NCI-H524 treated with DMSO at 0.1 percent for 48 hours (cell line): ENCODE data around the gene RUFY4.
"Not testable (repeated sequence)": the region's sequence is repeated elsewhere in the genome, so short reads cannot be mapped to it uniquely, and the experiment has no call there.

Source experiments
- DNase-seq: peaks from one replicate; lab custom pipeline; 2025; lab: John Stamatoyannopoulos, UW

RUFY4 gene

DNA sequence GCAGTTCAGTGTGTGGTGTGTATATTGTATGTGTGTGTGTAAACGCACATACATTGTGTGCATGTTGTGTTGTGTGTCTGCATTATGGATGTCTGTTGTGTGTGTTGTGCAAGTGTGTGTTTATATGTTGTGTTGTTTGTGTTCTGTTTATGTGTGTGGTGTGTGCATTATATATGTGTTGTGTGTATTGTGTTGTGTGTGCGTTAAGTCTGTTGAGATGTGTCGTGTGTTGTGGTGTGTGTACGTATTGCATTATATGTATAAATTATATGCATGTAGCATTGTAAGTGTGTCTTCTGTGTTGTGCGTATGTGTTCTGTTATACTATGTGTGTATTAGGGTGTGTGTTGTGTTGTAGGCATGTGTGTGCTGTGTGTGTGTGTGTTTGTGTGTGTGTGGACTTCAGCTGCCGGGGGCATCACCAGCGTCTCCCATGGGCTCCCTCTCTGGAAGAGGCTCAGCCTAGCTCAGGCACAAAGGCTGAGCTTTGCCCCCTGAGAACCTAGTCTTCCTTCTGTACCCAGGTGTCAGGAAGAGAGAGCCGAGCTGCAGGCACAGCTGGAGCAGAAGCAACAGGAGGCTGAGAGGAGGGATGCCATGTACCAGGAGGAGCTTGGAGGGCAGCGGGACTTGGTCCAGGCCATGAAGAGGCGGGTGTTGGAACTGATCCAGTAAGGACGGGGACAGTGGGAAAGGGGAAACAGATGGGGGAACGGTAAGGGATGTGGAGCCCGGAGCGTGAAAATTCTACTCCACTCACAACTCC is 13.7 kb downstream of the RUFY4 start:
- DNase-seq: no peak

DNA sequence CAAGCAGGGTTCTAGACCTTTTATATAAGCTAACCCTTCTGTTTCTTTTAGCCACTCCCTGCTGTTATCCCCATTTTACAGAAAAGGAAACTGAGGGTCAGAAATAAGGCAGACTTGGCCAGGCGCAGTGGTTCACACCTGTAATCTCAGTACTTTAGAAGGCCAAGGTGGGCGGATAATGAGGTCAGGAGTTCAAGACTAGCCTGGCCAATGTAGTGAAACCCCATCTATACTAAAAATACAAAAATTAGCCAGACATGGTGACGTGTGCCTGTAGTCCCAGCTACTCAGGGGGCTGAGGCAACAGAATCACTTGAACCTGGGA is 14.3 kb downstream of the RUFY4 start:
- no peak for DNase-seq

DNA sequence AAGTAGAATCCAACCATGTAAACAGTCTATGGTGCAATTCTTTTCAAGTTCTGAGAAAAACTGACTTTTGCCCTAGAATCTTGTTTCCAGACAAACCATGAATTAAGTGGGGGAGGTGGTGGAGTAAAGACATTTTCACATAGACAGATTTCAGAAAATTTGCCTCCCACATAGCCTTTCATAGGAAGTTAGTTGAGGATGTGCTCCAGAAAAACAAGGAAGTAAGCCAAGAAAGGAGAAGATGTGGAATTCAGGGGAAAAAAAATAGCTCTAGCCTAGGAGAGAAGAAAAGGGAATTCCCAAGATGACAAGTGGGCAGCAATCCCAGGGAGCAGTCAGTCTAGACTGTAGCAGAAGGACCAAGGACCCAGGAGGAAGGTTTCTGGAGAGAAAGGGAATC is 17.4 kb downstream of the RUFY4 start:
- no peak for DNase-seq

DNA sequence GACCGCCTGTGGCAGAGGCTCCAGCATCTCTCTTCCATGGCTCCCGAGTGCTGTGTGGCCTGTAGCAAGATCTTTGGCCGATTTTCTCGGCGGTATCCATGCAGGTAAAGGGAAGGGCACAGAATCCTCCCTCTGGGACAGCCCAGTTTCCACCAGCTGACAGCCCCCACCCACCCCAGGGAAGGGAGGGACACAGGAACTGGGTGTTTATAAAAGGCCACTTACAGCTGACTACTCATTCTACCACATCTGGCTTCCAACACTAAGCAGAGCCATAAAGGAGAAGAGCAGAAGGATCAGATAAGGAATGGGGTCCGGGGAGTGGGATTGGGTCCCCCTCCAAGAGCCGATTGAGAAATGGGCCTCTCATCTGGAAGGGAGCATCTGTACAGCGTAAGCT is 20.2 kb downstream of the RUFY4 start:
- no peak for DNase-seq

DNA sequence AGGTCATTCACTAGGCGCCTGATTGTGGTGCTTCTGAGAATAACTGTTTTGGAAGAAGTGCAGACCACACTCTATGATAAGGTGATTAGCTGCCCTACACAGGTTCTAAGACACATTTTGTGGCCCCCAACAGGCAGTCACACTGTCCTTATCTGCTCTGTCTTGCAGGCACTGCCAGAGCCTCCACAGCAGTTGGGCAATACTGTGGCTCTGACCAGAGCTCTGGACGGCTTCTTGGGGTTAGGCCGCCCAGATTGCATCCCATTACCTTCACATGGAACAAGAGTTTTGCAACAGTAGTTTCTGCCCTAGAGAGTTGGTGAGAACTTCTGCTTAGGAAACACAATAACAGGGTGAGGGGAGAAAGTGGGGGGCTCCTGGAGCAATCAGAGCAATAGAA is 22.7 kb downstream of the RUFY4 start:
- DNase-seq: no peak

DNA sequence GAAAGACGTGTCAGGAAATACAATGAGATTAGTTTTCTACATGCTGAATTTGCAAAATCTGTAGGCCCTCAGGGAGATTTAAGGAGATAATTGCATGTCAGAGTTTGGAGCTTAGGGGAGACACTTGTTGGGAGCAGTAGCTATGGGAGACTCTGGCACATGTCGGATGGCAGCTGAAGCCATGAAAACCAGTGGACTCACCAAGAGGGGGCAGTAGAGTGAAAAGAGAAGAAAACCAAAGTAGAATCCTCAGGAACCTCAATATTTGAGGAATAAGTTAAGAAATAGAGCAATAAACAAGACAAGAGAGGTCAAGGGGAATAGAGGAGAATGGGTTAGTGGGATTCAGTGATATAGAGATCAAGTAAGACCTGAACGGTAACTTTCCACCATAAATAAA is 24.8 kb downstream of the RUFY4 start:
- no peak for DNase-seq

DNA sequence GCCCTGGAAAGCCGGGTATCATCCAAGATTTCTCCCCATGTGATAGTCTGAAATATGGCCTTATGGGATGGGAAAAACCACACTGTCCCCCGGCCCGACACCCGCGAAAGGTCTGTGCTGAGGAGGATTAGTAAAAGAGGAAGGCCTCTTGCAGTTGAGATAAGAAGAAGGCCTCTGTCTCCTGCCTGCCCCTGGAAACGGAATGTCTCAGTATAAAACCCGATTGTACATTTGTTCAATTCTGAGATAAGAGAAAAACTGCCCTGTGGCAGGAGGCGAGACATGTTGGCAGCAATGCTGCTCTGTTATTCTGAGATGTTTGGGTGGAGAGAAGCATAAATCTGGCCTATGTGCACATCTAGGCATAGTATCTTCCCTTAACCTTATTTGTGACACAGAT is 26.8 kb downstream of the RUFY4 start:
- no peak for DNase-seq

DNA sequence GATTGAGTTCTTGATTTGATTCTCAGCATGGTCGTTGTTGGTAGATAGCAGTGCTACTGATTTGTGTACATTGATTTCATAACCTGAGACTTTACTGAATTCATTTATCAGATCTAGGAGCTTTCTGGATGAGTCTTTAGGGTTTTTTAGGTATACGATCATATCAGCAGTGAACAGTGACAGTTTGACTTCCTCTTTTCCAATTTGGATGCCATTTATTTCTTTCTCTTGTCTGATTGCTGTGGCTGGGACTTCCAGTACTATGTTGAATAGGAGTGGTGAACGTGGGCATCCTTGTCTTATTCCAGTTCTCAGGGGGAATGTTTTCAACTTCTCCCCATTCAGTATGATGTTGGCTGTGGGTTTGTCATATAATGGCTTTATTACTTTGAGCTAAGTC is 28.9 kb downstream of the RUFY4 start:
- no peak for DNase-seq

DNA sequence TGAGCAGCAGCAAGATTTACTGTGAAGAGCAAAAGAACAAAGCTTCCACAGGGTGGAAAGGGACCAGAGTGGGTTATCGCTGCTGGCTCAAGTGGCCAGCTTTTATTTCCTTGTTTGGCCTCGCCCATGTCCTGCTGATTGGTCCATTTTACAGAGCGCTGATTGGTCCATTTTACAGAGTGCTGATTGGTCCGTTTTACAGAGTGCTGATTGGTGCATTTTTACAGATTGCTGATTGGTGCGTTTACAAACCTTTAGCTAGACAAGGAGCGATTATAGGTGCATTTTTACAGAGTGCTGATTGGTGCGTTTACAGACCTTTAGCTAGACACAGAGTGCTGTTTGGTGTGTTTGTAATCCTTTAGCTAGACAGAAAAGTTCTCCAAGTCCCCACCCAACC is 39.8 kb downstream of the RUFY4 start:
- DNase-seq: not testable (repeated sequence)

DNA sequence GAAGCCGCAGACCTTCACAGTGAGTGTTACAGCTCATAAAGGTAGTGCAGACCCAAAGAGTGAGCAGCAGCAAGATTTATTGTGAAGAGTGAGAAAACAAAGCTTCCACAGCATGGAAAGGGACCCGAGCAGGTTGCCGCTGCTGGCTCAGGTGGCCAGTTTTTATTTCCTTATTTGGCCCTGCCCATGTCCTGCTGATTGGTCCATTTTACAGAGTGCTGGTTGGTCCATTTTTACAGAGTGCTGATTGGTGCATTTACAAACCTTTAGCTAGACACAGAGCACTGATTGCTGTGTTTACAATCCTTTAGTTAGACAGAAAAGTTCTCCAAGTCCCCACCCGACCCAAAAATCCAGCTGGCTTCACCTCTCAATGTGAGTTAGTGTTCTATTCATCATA is 52.7 kb downstream of the RUFY4 start:
- not testable (repeated sequence) for DNase-seq

DNA sequence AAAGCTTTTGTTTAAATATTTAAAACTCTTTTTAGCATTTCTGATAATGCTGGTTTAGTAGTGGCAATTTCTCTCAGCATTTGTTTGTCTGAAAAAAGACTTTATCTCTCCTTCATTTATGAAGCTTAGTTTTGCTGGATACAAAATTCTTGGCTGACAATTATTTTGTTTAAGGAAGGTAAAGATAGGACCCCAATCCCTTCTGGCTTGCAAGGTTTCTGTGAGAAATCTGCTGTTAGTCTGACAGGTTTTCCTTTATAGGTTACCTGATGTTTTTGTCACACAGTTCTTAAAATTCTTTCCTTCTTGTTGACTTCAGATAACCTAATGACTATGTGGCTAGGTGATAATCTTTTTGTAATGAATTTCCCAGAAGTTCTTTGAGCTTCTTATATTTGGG is 53.2 kb downstream of the RUFY4 start:
- not testable (repeated sequence) for DNase-seq

DNA sequence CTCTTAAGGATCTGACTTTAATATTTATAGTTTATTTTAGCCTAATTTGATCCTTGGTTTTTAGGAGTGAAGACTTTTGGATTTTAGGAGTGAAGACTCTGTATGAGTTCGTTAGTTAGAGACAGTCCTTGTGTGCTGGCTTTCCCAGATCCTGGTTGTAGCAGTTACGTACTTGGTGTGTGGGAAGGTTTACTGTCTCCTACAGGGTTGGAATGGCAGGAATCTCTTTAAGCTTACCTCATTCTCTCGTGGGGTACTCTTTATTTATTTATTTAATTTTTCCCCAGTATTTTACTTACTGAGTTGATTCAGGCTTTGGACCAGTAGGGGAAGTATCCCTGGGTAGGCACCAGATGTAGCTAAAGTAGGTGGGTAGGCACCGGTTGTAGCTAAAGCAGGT is 54.9 kb downstream of the RUFY4 start:
- DNase-seq: no peak

DNA sequence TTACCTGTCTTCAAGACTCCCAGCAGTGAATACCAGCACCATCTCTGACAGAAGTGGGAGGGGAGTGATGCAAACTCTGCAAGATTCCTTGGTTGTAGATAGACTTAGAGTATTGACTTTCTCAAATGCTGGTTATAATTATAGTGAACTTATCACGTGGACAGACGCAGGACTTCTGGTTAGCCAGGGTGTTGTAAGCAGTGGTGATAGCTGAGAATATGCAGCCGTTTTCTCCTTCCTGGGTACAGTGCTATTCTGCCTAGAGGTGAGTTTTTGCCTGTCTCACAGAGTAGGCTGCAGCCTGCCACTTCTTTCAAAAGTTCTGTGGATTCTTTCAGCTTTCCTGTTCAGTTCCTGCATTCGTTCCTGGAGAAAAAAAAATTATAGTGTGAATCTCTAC is 56.0 kb downstream of the RUFY4 start:
- no peak for DNase-seq

DNA sequence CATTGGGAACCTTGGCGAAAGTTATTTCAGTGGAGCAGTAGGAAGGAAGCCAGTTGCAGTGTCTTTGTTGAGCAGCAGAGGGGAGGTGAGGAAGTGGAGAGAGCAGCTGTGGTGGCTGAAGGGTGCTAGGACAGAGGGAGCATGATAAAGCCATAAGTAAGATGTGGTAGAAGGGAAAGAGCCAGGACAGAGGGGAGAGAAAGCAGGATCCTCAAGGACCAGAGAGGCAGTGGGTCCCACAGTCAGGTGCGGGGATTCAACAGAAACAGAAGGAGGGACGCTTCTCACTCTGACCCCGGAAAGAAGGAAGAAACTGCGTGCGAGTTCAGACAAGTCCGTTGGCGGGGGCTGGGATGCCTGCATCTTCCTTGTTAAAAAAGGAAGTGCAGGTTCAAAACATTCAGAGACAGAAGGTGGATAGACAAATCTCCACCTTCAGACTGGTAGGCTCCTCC is 56.6 kb downstream of the RUFY4 start, which contains the start of gene CXCR2:
Gene CXCR2 (plus strand): TSS at position 403 of the 455 bp plus-strand sequence. CDS start 8,774 bp downstream, outside the sequence.
- no peak for DNase-seq

DNA sequence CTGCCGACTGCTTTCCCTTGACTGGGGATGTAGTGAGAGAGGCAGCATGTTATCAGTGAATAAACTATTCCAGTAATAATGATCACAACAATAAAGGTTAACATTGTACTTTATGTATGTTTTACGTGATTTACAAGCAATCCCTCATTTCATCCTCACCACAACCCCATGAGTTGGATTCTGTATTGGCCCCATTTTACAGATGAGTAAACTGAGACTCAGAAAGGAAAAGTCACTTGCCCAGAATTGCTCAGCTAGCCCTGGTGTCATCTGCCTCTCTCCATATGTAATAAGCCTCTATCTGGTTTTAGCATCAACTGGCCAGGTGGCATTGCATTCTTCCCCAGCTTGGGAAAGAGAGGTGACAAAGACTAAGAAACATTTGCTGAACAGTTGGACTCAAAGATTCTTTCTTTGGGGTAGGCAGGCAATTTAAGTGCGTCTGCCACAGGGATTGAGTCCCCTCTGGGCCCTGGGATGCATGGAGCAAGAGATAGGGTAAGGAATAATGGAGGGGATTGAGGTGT is 58.9 kb downstream of the RUFY4 start:
- DNase-seq: no peak

DNA sequence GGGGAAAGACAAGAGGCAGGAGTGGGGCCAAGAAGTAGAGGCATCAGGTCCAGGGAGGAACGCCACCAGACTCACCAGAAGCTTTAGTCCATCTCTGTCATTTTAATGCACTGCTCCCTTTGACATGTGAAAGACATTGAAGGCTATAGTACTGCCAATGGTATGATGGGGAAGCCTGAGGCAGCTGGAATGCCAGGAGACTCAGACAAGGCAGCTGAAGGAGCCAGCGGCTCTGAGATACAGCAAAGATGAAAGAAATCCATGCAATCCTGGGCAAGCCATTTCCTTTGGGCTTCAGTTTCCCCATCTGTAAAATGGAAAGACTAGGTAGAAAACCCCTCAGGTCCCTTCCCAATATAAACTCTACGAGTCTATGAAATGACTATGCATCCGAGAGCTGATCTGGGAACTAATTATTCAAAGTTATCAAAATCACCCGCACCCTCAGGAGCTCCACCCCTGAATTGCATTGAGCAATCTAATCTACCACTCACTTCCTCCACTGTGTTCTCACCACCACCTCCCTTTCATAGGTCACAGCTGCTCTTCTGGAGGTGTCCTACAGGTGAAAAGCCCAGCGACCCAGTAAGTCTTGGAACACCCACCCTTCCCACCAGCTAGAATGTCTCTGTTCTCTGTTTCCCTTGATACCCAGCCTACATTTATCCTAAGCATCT is 59.9 kb downstream of the RUFY4 start:
- DNase-seq: no peak

DNA sequence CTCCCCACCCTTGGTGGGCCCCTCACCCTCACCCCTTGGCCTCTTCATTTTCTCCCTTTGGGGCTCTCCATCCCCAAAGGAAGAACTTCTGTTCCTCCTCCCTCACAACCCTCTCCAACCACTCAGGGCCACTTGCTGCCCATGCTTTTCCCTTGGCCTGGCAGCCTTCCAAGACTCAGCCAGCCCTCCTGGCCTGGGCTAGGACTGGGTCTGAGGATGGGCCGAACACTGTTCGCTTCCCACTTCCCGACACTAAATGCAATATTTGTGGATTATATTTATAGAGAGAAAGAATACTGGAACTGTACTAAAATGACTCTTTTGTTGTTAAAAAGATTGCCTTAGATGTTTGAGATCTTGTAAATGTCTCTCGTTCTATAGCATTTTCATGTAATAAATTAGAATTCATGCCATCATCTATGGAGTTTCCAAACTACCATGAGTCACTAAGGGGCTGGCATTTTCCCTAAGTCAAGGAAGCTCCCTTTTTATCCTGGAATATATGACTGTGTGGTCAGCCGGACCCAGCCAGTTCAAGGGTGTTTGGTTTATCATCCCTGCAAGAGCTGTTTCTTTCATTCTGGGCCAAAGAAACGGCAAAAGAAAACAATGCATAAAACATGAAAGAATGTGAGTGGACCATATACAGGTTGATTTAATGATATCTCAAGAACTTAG is 60.5 kb downstream of the RUFY4 start:
- DNase-seq: no peak

DNA sequence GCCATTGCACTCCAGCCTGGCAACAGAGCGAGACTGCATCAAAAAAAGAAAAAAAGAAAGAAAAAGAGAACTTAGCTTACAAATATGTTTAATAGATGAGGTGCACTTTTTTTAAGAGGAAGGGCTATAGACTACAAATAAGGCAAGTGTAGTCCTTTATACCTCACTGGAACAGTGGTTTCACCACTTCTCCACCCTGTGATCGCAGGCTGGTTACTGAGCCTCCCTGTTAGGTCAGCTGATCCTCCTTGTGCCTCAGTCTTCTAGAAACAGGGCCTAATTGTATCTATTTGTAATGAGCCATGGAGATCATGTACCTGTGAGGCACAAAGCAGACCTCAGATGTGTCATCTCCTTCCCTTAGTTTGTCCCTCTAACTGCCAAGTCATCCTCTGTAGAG is 61.3 kb downstream of the RUFY4 start:
- no peak for DNase-seq

DNA sequence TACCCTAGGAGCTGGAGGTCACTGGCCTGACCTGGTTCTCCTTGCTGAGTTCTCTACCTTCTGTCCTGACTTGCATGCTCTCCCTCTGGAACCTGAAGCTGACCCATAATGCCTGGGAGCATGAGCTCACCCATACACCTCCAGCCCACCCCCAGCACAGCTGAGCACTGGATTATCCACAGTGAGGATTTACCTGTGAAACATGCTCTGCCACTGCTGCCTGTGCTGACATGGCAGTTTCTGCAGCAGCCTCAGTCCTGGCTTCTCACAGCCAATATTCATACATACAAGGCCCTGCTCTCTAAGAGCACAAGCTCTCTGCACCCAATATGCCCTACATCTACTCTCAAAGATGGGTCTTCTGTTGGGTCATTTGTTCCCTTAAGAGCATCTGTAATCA is 61.8 kb downstream of the RUFY4 start:
- DNase-seq: no peak

DNA sequence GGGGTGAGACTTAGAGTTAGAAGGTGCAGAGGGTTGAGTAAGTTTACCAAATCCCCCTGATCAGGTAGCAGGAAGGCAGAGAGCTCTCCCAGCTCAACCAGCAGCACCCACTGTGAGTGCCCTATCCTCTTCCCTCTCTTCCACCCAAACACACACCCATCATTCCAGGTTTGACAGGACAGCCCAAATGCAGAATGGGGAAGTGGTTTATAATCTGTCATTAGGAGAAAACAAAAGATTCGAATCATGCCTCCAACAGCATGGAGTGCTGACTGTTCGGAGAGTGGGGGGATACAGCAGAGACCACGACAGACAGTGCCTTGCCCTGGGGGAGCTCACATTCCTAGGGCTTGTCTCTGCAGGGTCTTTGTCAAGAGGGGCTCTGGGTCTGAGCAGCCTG is 68.5 kb downstream of the RUFY4 start:
- DNase-seq: no peak

DNA sequence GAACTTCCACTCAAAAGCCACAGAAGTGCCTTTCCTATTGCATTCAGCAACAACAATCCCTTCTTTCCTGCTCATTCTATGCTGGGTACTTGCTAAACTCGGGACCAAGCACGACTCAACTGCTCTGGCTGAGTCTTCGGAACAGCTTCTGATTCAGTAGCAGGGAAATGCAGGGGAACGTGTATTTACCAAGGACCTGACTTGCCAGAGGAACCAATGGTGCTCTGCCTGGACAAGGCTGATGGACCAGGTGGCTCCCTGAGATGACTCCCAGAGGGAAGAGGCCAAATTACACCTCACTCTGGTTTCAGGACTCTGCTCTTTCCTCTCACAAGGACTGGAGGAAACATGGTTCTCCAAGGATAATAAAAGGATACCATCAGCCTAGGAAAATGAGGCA is 69.0 kb downstream of the RUFY4 start:
- no peak for DNase-seq
